Neural progenitor cell (in vitro differentiated cells): Measurements from ENCODE around the gene MTHFD2L.

Experiments
- CTCF ChIP-seq: fragments of 200-600 bp; sonication (generic); IDR thresholded peaks from 2 replicates; pipeline ENCODE4 v1.5.1; 2017; ENCODE audit warnings: antibody characterized with exemption, mild to moderate bottlenecking
- EZH2 ChIP-seq: fragments of 200-600 bp; sonication (generic); IDR thresholded peaks from 2 replicates; pipeline ENCODE4 v1.6.1; 2017; ENCODE audit warnings: antibody characterized with exemption, mild to moderate bottlenecking, moderate library complexity
- EZH2phosphoT487 ChIP-seq: fragments of 200-600 bp; sonication (generic); IDR thresholded peaks from 2 replicates; pipeline ENCODE4 v1.6.1; 2017; ENCODE audit warnings: antibody characterized with exemption

GRCh38 chr4:74111306-74111975 lies 46.5 kb upstream of the MTHFD2L start:
- TF ChIP-seq CTCF (no peak), EZH2 (no peak), EZH2phosphoT487 (no peak)
